ENCODE measurements around the gene ATP10A.

GRCh38 chr15:25710184-25710583 is 152.9 kb downstream of the ATP10A start:
- TF ChIP-seq CTCF (IDR thresholded peaks at IDR 0.05; ENCODE audit: control extremely low read depth in 1 of 3, insufficient read depth in 1 of 3, low read depth in 1 of 3, low read length in 3 of 3) = peak; percentile 76 to 97 (median 89)
- TF ChIP-seq KDM1A (IDR thresholded peaks at IDR 0.05; ENCODE audit: borderline replicate concordance, low read length) = no peak
- no peak for TF ChIP-seq GTF2F1 (IDR thresholded peaks at IDR 0.05; ENCODE audit: borderline replicate concordance, low read depth, low read length)
- no peak for TF ChIP-seq POLR2A (IDR thresholded peaks at IDR 0.05; ENCODE audit: control extremely low read depth in 1 of 2, low read depth in 2 of 2, low read length in 2 of 2)
- TF ChIP-seq RAD21 (IDR thresholded peaks at IDR 0.05 in 1 of 2, conservative IDR thresholded peaks at IDR 0.05 in 1 of 2; ENCODE audit: low read depth in 2 of 2, low read length in 2 of 2) = peak; percentile 62 to 69
- TF ChIP-seq YY1 (IDR thresholded peaks at IDR 0.05; ENCODE audit: low read depth, low read length) = no peak
- TF ChIP-seq RBBP5 (IDR thresholded peaks at IDR 0.05; ENCODE audit: borderline replicate concordance, low read depth, low read length) = no peak

Data from H1 (cell line).